GM21786 (cell line): ENCODE data around the gene CFAP45.

Experiments
- ATAC-seq: cut with Tn5 transposase; IDR thresholded peaks from one replicate; pipeline ENCODE4 v1.9.1; 2021; ENCODE audit not compliant: unreplicated experiment

The CFAP45 gene

GRCh38 chr1:159924025-159924790, 24.2 kb upstream of the CFAP45 start:
- ATAC-seq = no peak

DNA sequence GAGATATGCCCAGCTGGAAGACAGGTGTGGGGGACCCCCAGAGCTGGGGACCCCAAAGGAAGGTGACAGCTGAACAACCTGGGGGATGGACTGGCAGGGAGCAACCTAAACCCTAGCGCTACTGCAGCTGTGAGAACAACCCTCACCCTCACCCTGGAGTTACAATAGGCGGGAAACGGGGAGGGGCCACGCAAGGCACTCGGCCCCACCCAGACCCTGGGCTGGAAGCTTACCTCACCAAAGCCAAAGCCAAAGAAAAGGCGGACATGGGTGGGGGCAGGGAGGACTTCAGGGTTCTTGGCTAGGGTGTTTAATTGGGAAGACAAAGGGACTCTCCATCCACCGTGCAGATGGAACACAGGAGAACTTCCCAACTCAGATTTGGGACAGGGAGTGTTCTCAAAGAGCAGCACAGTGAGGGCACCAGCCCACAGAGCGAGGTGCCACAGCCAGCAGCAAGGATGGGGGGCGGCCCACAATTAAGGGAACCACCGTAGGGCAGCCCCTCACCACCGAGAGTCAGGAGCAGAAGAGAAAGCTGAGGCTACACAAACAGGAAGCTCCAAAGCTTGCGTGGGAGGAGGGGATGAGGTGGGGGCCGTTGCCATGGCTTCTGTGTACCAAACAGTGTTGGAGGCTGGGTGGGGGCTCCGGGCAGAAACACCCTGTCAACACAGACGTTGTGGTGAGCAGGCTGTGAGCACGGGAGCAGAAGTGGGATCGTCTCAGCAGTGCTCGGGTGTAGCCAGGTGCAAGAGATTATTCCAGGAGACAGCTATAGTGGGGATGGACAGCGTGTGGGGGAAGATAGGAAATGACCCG, 23.4 kb upstream of the CFAP45 start:
- ATAC-seq = peak; percentile 30

DNA sequence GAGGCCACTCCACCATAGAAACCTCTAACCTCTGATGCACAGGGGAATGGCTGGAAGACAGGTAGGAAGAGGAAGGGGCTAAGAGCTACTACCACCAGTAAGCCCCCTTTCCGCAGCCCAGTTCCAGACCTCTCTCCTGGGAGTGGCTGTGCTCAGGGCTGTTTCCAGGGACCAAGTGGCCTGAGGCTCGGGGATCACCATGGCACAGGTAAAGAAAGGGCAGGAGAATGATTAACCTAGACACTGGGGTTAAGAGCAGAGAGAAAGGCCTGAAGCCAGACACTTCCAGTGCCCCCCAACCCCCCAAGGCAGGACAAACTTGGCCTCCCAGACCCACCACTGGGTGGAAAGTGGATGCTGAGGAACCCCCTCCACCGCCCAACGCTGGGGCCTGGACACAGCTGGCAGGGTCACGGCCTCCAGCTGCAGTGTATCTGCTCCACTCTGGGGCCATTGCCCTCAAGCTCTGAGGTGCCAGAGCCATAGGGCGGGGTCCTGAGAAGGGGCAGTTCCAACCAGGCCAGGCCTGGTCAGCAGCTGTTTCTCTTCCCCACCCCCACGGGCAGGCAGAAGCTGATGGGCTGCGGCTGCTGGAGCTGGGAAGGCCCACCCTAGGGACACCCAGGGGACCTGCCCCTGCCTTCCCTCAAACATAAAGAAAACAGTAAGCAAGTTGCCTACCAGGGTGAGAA, 22.7 kb upstream of the CFAP45 start:
- no peak for ATAC-seq

DNA sequence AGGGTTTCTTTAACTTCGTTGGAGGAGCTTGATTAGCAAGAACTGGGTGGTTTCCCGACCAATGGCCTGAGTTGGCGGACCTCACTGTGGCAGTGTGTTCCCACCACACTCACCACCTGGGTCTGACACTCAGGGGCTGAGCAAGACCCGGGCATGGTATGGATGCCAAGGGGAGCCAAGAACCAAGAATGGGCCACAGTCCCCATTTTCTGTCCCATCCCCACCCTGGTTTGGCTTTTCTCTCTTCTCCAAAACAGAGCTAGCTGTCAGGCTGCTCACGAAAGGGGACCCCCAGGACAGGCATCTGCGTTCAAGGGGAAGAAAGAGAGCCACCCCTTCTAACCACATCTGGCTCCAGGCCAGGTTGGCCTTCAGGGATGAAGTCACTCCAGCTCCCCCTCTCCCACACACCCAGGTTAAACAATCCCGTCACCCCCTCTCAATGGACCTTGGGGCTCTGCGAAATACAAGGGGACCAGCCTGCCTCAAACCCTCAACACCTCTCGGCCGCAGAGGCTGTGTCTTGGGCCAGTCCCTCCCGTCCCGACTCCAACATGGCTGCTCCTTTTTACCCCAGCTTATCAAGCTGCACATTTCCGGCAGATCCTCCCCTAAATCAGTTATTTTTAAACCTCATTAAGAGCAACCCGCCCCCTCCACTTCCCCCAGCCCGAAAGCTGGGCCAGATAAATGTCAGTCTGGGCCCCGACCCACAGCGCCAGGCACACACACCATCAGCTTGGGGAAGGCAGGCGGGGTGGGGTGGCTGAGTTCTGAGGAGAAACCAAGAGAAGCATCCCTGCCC, 21.9 kb upstream of the CFAP45 start:
- no peak for ATAC-seq

GRCh38 chr1:159921251-159921650, 21.3 kb upstream of the CFAP45 start:
- peak; percentile 24 for ATAC-seq

DNA sequence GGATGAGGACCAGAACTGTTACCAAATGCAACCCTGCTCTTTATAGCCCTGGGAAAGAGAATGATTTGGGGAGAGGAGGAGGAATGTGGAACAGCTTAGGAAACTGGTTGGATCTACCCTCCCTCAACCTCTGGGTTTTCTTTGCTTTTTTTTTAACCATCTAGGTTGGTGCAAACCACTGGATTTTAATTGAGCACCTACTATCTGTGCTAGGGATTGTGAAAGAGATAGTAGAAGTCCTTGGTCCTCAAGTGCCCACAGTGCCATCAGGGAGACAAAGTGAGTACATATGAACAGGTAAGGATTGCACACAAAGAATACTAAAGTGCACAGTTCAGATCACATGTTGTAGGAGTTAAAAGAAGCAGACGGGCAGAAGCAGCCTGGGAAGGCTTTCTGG, 20.7 kb upstream of the CFAP45 start:
- ATAC-seq = no peak

DNA sequence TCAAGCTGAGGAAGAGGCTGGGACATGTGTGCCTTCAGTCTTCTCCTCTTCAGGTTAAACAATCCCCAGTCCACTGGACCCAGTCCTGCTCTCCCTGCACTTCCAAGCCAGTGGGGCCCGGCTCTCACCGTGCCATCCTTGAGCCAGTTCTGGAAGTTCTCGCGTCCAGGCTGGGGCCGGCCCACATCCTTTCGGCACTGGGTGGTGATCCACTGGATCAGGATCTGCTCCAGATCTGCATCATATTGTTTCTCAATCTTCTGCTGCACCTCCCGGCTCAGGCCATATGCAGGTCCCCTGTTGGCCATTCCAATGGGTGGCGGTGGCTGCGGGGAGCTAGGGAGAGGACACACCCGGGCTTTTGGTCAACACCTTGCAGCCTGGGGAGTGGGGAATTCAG, 20.2 kb upstream of the CFAP45 start:
- no peak for ATAC-seq

- ATAC-seq = no peak
These were observed 19.4 kb upstream of the CFAP45 start for GRCh38 chr1:159919236-159919865.

DNA sequence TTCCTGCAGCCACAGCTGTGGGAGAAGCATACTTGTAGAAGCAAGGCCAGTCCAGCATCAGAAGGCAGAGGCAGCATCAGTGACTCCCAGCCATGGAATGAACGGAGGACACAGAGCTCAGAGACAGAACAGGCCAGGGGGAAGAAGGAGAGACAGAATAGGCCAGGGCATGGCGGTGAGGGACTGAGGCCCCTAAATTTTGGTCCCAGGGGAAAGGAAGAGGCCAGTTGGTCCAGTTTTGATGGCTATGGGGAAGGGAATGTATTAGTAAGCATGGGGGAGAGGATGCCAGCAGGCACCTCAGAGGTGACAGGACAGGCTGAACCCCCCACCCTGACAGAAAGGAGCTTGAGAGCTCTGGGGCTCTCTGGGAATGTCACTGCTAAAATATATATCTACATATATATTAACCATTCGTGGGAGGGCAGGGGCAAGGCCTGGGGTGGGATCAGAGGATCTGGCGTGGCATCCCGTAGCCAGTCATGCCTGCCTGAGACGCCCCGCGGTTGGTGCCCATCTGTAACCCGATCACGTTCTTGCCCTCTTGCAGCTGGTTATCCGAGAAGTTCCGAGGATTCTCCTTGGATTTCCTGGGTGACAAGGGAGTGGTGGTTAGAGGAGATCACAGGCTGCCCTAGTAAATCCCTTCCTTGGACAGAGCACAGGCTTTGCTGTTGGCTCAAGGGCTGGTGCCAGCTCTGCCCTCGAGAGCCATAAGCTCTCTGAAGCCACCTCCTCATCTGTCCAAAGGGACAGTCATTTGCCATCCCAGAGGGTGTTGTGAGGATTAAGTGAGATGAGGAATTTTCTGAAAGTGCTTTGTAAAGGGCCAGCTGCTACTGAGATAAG, 18.6 kb upstream of the CFAP45 start:
- no peak for ATAC-seq

GRCh38 chr1:159917533-159918351, 17.8 kb upstream of the CFAP45 start:
- no peak for ATAC-seq

DNA sequence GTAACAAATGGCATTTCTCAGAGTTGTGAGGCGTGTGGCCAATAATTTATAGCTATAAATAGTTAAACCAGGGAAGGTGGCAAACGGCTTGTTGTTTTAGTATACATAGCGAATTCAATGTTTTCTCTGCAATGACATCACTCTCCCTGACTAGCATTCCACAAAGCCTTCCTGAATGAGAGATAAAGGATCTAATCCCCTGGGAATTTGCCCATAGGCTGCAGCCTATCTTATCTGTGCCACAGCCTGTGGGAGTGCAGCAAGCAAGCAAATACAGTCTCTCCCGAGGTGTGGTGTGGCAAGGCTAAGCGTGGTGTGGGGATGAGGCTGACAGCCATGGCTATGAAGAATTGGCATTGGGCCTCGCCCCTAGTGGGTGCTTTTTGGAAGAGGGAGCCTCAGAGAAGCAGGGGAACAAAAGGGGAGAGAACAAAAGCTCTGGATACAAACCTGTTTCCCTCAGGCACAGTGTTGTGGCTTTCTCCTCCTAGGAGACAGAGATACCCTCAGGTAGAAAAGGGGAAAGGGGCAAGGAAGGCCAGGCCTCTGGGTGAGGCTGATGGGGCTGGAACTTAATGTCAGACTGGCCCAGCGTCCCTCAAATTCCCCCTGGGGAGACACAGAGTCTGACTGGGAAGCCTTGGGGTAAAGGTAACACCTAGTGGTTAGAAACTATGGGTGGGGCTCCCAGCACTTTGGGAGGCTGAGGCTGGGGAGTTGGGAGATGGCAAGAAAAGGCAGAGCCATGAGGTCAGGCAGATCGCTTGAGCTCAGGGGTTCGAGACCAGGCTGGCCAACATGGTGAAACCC, 16.5 kb upstream of the CFAP45 start:
- no peak for ATAC-seq

DNA sequence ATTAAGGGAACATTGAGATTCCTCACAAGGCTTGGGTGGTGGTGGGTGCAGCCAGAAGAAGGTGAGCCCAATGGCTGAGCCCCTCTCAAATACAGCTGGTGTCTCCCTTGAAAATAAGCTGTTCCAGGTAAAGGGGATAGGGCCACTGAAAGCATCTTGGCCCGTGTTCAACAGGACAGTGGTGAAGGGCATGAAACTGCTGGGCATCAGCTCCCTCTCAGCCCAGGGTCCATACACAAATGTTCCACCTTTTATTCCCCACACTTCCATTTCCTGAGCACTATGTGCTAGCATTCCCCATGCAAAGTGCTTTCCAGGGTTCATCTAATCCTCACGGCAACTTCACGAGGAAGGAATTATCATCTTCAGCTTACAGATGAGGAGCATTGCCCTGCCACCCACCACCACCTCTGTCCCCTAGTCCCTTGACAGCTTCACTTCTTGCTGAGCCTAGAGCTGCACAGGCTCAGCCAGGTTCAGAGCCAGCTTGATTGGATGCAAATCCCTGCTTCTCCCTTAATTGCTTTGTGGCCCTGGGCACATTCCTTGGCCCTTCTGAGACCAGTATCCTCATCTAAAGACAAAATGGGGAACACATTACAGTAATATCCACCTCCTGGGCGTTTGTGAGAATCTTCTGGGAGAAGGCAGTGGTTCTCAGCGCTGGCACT, 15.7 kb upstream of the CFAP45 start:
- no peak for ATAC-seq

GRCh38 chr1:159914252-159915018, 14.5 kb upstream of the CFAP45 start:
- ATAC-seq = no peak

DNA sequence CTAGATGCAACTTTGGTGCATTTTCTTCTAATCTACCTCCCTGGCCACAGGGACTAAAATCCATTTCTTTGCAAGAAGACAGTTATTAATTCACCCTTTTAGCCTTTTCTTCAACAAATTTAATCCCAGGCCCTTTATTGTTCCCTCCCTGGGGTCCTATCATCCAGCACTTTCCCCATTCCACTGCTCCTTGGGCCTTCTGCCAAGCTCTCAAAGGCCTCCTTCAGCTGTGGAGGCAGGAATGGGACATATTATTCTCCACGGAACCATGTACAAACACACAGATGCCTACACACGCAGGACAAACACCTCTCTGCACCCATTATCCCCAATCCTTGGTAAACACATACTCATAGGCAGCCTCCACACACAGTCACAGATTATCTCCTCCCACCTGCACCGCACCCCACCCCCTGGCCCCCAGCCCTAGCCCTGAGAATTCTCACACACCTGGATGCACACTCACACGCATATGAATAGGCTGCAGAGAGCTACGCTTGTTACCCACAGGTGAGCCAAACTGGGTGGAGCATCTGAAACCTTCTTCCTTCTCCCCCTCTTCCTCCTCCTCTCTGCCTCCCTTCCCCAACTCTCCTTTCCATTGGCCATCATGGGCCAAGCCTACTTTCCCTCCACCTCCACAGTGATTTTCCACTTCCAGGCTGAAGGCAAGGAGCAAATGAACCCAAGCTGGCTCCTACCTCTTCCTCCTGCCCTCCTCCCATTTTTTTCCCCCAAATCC, 13.7 kb upstream of the CFAP45 start:
- ATAC-seq = no peak

GRCh38 chr1:159911326-159912070, 11.5 kb upstream of the CFAP45 start:
- ATAC-seq = no peak
